Fibroblast of the aortic adventitia (primary cell): ENCODE results near the gene CTNNA3. TPM values are rescaled to one million over a fixed set of nuclear protein-coding genes. Genes with fewer than 3 reads are reported as not detected.
"Not testable (repeated sequence)": the region's sequence is repeated elsewhere in the genome, so short reads cannot be mapped to it uniquely, and the experiment has no call there.

ENCODE experiments used
- DNase-seq: peaks from one replicate; pipeline ENCODE4 v3.0.0-alpha.2; 2010; ENCODE audit warnings: low read depth
- H3K4me3 ChIP-seq: 2 replicates; pipeline ENCODE4 v1.5.1; 2011; ENCODE audit warnings: low read depth, mild to moderate bottlenecking, control low read depth, low read length, moderate library complexity
- total RNA-seq: library from RNA; depleted of rRNA; stranded (reverse); fragments of >200 nt; gene quantifications from 2 replicates; pipeline ENCODE4 v1.2.3, GENCODE V29; 2012; ENCODE audit warnings: low replicate concordance
- TF ChIP-seq, protein P1 (sequence below): IDR thresholded peaks from 2 replicates; pipeline ENCODE4 v1.5.1; 2011; ENCODE audit warnings: mild to moderate bottlenecking, low read length, control low read depth, inconsistent platforms; ENCODE audit not compliant: insufficient read depth

Gene CTNNA3
- total RNA-seq, 1 donor = not detected

GRCh38 chr10:67698164-67698563 lies 2.2 kb upstream of the CTNNA3 start:
- TF ChIP-seq, protein P1, sequence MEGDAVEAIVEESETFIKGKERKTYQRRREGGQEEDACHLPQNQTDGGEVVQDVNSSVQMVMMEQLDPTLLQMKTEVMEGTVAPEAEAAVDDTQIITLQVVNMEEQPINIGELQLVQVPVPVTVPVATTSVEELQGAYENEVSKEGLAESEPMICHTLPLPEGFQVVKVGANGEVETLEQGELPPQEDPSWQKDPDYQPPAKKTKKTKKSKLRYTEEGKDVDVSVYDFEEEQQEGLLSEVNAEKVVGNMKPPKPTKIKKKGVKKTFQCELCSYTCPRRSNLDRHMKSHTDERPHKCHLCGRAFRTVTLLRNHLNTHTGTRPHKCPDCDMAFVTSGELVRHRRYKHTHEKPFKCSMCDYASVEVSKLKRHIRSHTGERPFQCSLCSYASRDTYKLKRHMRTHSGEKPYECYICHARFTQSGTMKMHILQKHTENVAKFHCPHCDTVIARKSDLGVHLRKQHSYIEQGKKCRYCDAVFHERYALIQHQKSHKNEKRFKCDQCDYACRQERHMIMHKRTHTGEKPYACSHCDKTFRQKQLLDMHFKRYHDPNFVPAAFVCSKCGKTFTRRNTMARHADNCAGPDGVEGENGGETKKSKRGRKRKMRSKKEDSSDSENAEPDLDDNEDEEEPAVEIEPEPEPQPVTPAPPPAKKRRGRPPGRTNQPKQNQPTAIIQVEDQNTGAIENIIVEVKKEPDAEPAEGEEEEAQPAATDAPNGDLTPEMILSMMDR = no peak
- no peak for DNase-seq
- H3K4me3 ChIP-seq = no peak overlapping the region

DNA sequence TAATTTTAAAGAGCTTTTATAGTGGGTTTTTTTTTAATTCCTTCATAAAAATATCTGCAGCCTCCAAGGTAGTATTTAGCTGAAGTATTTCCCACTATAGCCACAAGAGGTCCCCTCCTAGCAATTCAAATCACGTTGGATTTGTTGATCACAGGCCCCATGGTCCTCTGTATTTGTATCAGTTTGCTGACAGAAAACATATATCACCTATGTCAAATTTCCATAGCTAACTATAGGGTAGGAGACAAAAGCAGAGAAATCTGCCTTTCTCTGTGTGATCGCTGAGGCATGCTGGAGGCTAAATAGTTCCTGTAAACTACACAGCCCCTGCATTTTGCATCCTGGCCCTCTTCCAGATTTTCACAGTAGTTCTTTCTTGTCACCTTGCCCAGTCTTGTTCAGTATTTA lies 1.7 kb upstream of the CTNNA3 start:
- TF ChIP-seq, protein P1 = peak; percentile 71
- peak; percentile 66 for DNase-seq

GRCh38 chr10:67696679-67697078 lies 684 bp upstream of the CTNNA3 start:
- TF ChIP-seq, protein P1 = no peak
- no peak overlapping the region for H3K4me3 ChIP-seq
- DNase-seq = no peak

More for the DNA sequence above, 1.7 kb upstream of the CTNNA3 start:
- H3K4me3 ChIP-seq = no peak overlapping the region

DNA sequence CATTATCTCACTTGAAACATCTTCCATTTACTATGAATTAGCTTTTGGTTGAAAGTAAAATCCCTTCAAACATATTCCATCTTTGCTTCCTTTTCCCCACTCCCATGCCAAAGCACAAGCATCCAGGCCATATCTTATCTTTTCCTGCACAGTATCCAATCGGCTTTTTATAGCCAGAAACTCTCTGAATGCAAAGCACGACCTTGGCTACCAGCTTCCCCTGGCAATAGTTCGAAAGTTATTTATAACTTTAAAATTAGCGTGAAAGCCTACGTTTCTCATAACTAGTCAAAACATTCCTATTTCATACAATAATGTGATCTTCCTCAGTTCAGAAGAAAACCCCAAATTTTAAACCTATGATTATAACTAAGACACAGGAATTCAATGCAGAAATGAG lies 440 bp downstream of the CTNNA3 start:
- no peak overlapping the region for H3K4me3 ChIP-seq
- TF ChIP-seq, protein P1 = no peak
- DNase-seq = peak; percentile 1

- not testable (repeated sequence) for DNase-seq, H3K4me3 ChIP-seq
These were observed 4.1 kb downstream of the CTNNA3 start for GRCh38 chr10:67691861-67692260.

GRCh38 chr10:67690540-67690939 lies 5.5 kb downstream of the CTNNA3 start:
- not testable (repeated sequence) for DNase-seq, H3K4me3 ChIP-seq

- not testable (repeated sequence) for H3K4me3 ChIP-seq, DNase-seq
These were observed 11.9 kb downstream of the CTNNA3 start for GRCh38 chr10:67684140-67684539.

DNA sequence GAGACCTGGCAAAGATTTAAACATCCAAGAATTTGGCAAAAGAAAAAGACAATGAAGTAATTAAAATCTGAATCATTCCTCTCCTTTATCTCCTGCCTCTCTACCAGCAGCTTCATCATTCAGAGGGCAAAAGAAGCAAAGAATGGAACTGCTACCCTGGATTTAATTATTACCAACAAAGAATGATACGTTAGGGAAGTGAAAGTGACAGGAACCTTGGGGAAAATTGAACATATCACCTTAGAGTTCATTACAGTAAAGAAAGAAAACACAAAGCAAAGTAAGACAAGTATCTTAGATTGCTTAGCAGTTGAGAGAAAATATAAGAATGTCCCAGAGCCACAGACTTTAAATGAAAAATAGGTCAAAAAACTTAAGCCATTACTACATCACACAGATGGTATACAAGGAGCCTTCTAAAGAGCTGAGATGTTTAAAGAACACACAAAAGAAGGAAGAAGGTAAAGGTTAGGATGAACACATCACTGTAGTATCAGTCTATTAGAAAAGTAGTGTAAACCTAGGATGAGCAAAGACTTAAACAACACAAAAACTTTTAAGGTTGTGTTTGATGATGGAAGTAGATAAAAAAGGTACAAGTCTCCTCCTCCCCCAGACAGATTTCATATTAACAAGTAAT lies 17.5 kb downstream of the CTNNA3 start:
- TF ChIP-seq, protein P1 = no peak
- H3K4me3 ChIP-seq = no peak overlapping the region
- no peak for DNase-seq
